WTC11 (cell line): ENCODE results near the gene ABCG4. TPM values are rescaled to one million over a fixed set of nuclear protein-coding genes. Genes with fewer than 3 reads are reported as not detected.

Experiments
- ATAC-seq: fragments of 200-7000 bp; cut with Tn5 transposase; 2 replicates; pipeline ENCODE4 v1.10.0; 2021; ENCODE audit warnings: mild to moderate bottlenecking, moderate library complexity
- CTCF ChIA-PET: fragments of 300-600 bp; sonication (Branson Sonifier 250); formaldehyde crosslinking; loops from one replicate; lab custom pipeline; 2021; ENCODE audit warnings: antibody characterized with exemption; lab: Charles Lee
- POLR2A ChIA-PET: fragments of 350-600 bp; sonication (Branson Sonifier 250); formaldehyde crosslinking; loops from one replicate; lab custom pipeline; 2021; ENCODE audit warnings: antibody characterized with exemption; lab: Charles Lee
- DNase-seq: peaks from one replicate; pipeline ENCODE4 v3.0.0; 2021; ENCODE audit warnings: low spot score
- H3K27ac Mint-ChIP-seq: 2 replicates; pipeline ENCODE4 v1.8.0; 2021; ENCODE audit warnings: mixed read lengths
- H3K27me3 Mint-ChIP-seq: 2 replicates; pipeline ENCODE4 v1.8.0; 2021; ENCODE audit warnings: low read depth, mild to moderate bottlenecking, moderate library complexity, mixed read lengths
- H3K36me3 Mint-ChIP-seq: 2 replicates; pipeline ENCODE4 v1.8.0; 2021; ENCODE audit warnings: mixed read lengths
- H3K4me1 Mint-ChIP-seq: 2 replicates; pipeline ENCODE4 v1.8.0; 2022; ENCODE audit warnings: mixed read lengths
- H3K4me3 Mint-ChIP-seq: 2 replicates; pipeline ENCODE4 v1.8.0; 2021; ENCODE audit warnings: mild to moderate bottlenecking, moderate library complexity, mixed read lengths
- H3K9me3 Mint-ChIP-seq: 2 replicates; pipeline ENCODE4 v1.8.0; 2021; ENCODE audit warnings: mixed read lengths
- ATF6 ChIP-seq: sonication (generic); formaldehyde crosslinking; IDR thresholded peaks from 2 replicates; pipeline ENCODE4 v1.8.1; 2023; ENCODE audit warnings: mild to moderate bottlenecking, missing genetic modification reagents
- CBFB ChIP-seq: sonication (generic); formaldehyde crosslinking; IDR thresholded peaks from 2 replicates; pipeline ENCODE4 v1.8.1; 2022; ENCODE audit warnings: mild to moderate bottlenecking, low read depth, missing genetic modification reagents
- CREB1 ChIP-seq: sonication (generic); formaldehyde crosslinking; IDR thresholded peaks from 2 replicates; pipeline ENCODE4 v1.8.0; 2023; ENCODE audit warnings: mild to moderate bottlenecking, missing genetic modification reagents
- CREM ChIP-seq: sonication (generic); formaldehyde crosslinking; IDR thresholded peaks from 2 replicates; pipeline ENCODE4 v1.8.1; 2022; ENCODE audit warnings: mild to moderate bottlenecking, missing genetic modification reagents, moderate library complexity
- ERG ChIP-seq: fragments of 250-450 bp; sonication (Bioruptor Pico); IDR thresholded peaks from 2 replicates; pipeline ENCODE4 v1.8.0; 2021; ENCODE audit warnings: mild to moderate bottlenecking
- ETV6 ChIP-seq: sonication (generic); formaldehyde crosslinking; IDR thresholded peaks from 2 replicates; pipeline ENCODE4 v1.8.1; 2022; ENCODE audit warnings: mild to moderate bottlenecking, missing genetic modification reagents
- JUN ChIP-seq: sonication (generic); formaldehyde crosslinking; IDR thresholded peaks from 2 replicates; pipeline ENCODE4 v1.8.0; 2023; ENCODE audit warnings: mild to moderate bottlenecking, missing genetic modification reagents
- NFYB ChIP-seq: sonication (generic); formaldehyde crosslinking; conservative IDR thresholded peaks from 2 replicates; pipeline ENCODE4 v1.8.0; 2022; ENCODE audit warnings: low read depth, missing genetic modification reagents
- SP1 ChIP-seq: sonication (generic); formaldehyde crosslinking; conservative IDR thresholded peaks from 2 replicates; pipeline ENCODE4 v1.8.1; 2022; ENCODE audit warnings: missing genetic modification reagents
- ZBTB43 ChIP-seq: sonication (generic); formaldehyde crosslinking; IDR thresholded peaks from 2 replicates; pipeline ENCODE4 v1.8.1; 2023; ENCODE audit warnings: mild to moderate bottlenecking, missing genetic modification reagents
- ZNF396 ChIP-seq: fragments of 250-450 bp; sonication (Bioruptor Pico); IDR thresholded peaks from 2 replicates; pipeline ENCODE4 v1.8.0; 2021; ENCODE audit warnings: mild to moderate bottlenecking, moderate library complexity, borderline replicate concordance
- ZNF423 ChIP-seq: fragments of 250-450 bp; sonication (Bioruptor Pico); IDR thresholded peaks from 2 replicates; pipeline ENCODE4 v2.1.2; 2022; ENCODE audit warnings: mild to moderate bottlenecking, moderate library complexity
- total RNA-seq: library from RNA; stranded (reverse); gene quantifications from 3 replicates; pipeline ENCODE4 v1.2.3, GENCODE V29; 2021
- TF ChIP-seq, protein P1 (sequence below): sonication (generic); formaldehyde crosslinking; IDR thresholded peaks from 2 replicates; pipeline ENCODE4 v1.8.0; 2023; ENCODE audit warnings: missing genetic modification reagents, mild to moderate bottlenecking, borderline replicate concordance
- TF ChIP-seq, protein P2 (sequence below): sonication (generic); formaldehyde crosslinking; IDR thresholded peaks from 2 replicates; pipeline ENCODE4 v1.8.1; 2022; ENCODE audit warnings: missing genetic modification reagents, borderline replicate concordance
- TF ChIP-seq, protein P3 (sequence below): sonication (generic); formaldehyde crosslinking; IDR thresholded peaks from 2 replicates; pipeline ENCODE4 v1.8.1; 2023; ENCODE audit warnings: mild to moderate bottlenecking, missing genetic modification reagents, moderate library complexity
- TF ChIP-seq, protein P4 (sequence below): fragments of 250-450 bp; sonication (Bioruptor Pico); IDR thresholded peaks from 2 replicates; pipeline ENCODE4 v1.9.0; 2021; ENCODE audit warnings: mild to moderate bottlenecking

The ABCG4 gene
- total RNA-seq, 1 experiment from 2014 or later, result 4.4 TPM

GRCh38 chr11:119116601-119117000 is 32.3 kb upstream of the ABCG4 start (continued):
- TF ChIP-seq ATF6 (CRISPR knock-in tag) (no peak), ZNF423 (CRISPR knock-in tag) (no peak), SP1 (no peak)

GRCh38 chr11:119117004-119117706 is 31.7 kb upstream of the ABCG4 start:
- Mint-ChIP-seq H3K4me1 (peaks cover 21% of the 10 kb centered on the region), H3K4me3 (no peak overlapping the region), H3K27me3 (no peaks in the 10 kb centered on the region; the same call in 1 of the 2 replicates), H3K27ac (no peak overlapping the region), H3K36me3 (no peaks in the 10 kb centered on the region; the same call in 1 of the 2 replicates), H3K9me3 (no peaks in the 10 kb centered on the region)
- TF ChIP-seq ZNF396, result no peak
- TF ChIP-seq, protein P1, sequence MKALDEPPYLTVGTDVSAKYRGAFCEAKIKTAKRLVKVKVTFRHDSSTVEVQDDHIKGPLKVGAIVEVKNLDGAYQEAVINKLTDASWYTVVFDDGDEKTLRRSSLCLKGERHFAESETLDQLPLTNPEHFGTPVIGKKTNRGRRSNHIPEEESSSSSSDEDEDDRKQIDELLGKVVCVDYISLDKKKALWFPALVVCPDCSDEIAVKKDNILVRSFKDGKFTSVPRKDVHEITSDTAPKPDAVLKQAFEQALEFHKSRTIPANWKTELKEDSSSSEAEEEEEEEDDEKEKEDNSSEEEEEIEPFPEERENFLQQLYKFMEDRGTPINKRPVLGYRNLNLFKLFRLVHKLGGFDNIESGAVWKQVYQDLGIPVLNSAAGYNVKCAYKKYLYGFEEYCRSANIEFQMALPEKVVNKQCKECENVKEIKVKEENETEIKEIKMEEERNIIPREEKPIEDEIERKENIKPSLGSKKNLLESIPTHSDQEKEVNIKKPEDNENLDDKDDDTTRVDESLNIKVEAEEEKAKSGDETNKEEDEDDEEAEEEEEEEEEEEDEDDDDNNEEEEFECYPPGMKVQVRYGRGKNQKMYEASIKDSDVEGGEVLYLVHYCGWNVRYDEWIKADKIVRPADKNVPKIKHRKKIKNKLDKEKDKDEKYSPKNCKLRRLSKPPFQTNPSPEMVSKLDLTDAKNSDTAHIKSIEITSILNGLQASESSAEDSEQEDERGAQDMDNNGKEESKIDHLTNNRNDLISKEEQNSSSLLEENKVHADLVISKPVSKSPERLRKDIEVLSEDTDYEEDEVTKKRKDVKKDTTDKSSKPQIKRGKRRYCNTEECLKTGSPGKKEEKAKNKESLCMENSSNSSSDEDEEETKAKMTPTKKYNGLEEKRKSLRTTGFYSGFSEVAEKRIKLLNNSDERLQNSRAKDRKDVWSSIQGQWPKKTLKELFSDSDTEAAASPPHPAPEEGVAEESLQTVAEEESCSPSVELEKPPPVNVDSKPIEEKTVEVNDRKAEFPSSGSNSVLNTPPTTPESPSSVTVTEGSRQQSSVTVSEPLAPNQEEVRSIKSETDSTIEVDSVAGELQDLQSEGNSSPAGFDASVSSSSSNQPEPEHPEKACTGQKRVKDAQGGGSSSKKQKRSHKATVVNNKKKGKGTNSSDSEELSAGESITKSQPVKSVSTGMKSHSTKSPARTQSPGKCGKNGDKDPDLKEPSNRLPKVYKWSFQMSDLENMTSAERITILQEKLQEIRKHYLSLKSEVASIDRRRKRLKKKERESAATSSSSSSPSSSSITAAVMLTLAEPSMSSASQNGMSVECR, result no peak
- TF ChIP-seq ZBTB43 (CRISPR knock-in tag), result no peak
- TF ChIP-seq CREB1, result no peak
- TF ChIP-seq, protein P2, sequence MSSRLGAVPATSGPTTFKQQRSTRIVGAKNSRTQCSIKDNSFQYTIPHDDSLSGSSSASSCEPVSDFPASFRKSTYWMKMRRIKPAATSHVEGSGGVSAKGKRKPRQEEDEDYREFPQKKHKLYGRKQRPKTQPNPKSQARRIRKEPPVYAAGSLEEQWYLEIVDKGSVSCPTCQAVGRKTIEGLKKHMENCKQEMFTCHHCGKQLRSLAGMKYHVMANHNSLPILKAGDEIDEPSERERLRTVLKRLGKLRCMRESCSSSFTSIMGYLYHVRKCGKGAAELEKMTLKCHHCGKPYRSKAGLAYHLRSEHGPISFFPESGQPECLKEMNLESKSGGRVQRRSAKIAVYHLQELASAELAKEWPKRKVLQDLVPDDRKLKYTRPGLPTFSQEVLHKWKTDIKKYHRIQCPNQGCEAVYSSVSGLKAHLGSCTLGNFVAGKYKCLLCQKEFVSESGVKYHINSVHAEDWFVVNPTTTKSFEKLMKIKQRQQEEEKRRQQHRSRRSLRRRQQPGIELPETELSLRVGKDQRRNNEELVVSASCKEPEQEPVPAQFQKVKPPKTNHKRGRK, result no peak
- no peak for TF ChIP-seq ETV6 (CRISPR knock-in tag)
- no peak for TF ChIP-seq ERG (CRISPR knock-in tag)
- TF ChIP-seq, protein P3, sequence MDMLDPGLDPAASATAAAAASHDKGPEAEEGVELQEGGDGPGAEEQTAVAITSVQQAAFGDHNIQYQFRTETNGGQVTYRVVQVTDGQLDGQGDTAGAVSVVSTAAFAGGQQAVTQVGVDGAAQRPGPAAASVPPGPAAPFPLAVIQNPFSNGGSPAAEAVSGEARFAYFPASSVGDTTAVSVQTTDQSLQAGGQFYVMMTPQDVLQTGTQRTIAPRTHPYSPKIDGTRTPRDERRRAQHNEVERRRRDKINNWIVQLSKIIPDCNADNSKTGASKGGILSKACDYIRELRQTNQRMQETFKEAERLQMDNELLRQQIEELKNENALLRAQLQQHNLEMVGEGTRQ, result no peak
- TF ChIP-seq CREM, result no peak
- TF ChIP-seq NFYB, result no peak
- no peak for TF ChIP-seq JUN
- TF ChIP-seq, protein P4, sequence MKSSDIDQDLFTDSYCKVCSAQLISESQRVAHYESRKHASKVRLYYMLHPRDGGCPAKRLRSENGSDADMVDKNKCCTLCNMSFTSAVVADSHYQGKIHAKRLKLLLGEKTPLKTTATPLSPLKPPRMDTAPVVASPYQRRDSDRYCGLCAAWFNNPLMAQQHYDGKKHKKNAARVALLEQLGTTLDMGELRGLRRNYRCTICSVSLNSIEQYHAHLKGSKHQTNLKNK (CRISPR knock-in tag), result no peak
- no peak for TF ChIP-seq CBFB (CRISPR knock-in tag)
- ChIA-PET CTCF (no interaction called here), POLR2A (no interaction called here)
- no peak for DNase-seq
- ATAC-seq, result no peak
